Peyer's patch (tissue), 4 donors: ENCODE results near the gene NFYA. TPM values are rescaled to one million over a fixed set of nuclear protein-coding genes. Genes with fewer than 3 reads are reported as not detected.

Experiments
- DNase-seq, 3 donors: peaks; one replicate each; pipeline ENCODE4 v3.0.0-alpha.2; 2017 to 2019
- H3K27ac ChIP-seq, 4 donors: fragments of 200-600 bp; sonication (generic); one replicate each; pipeline ENCODE4 v1.5.1; 2016 to 2019
- H3K27me3 ChIP-seq, 2 donors: fragments of 200-600 bp; sonication (generic); one replicate each; pipeline ENCODE4 v1.5.1; 2019
- H3K36me3 ChIP-seq, 3 donors: fragments of 200-600 bp; sonication (generic); one replicate each; pipeline ENCODE4 v1.5.1; 2016 to 2019
- H3K4me1 ChIP-seq, 4 donors: fragments of 200-600 bp; sonication (generic); one replicate each; pipeline ENCODE4 v1.5.1; 2016 to 2019
- H3K4me3 ChIP-seq, 4 donors: fragments of 200-600 bp; sonication (generic); 1 replicate in 3 of 4; 2 replicates in 1 of 4; pipeline ENCODE4 v1.5.1; 2016 to 2019; ENCODE audit warnings: mild to moderate bottlenecking in 1 of 4
- H3K9me3 ChIP-seq, 4 donors: fragments of 200-600 bp; sonication (generic); one replicate each; pipeline ENCODE4 v1.5.1; 2016 to 2019; ENCODE audit warnings: mild to moderate bottlenecking in 1 of 4
- CTCF ChIP-seq, 6 experiments: fragments of 450-650 bp in 4 of 6; fragments of 200-600 bp in 2 of 6; sonication (generic) in 1 of 6; IDR thresholded peaks; one replicate each; pipeline ENCODE4 v1.5.1; 2017 to 2019; ENCODE audit warnings: antibody characterized with exemption in 6 of 6, mild to moderate bottlenecking in 3 of 6, moderate library complexity in 1 of 6
- POLR2A ChIP-seq, 2 donors: fragments of 450-650 bp; IDR thresholded peaks; one replicate each; pipeline ENCODE4 v1.5.1; 2017; ENCODE audit warnings: antibody characterized with exemption in 2 of 2, mild to moderate bottlenecking in 2 of 2, moderate library complexity in 2 of 2
- total RNA-seq, 4 donors: library from RNA; depleted of rRNA; stranded (reverse); fragments of >200 nt; gene quantifications; one replicate each; pipeline ENCODE4 v1.1.0, GENCODE V29; 2016

Gene NFYA
- total RNA-seq, 4 donors from 2014 or later = 22.9 to 27.5 (median 23.4) TPM

GRCh38 chr6:41040940-41041536 lies 31.7 kb upstream of the NFYA start:
- H3K9me3 ChIP-seq = no peaks in the 10 kb centered on the region
- H3K27ac ChIP-seq = peak overlapping the region in 3 of 4 donors; percentile 69 to 88 (median 79)
- no peak for DNase-seq
- no peaks in the 10 kb centered on the region for H3K27me3 ChIP-seq
- H3K4me1 ChIP-seq = peaks cover 0 to 30% (median 2%) of the 10 kb centered on the region in 4 donors
- peak in 1 of 2 donors; percentile 2 for TF ChIP-seq POLR2A (IDR thresholded peaks at IDR 0.05)
- no peak for TF ChIP-seq CTCF (IDR thresholded peaks at IDR 0.05)
- no peaks in the 10 kb centered on the region for H3K36me3 ChIP-seq
- H3K4me3 ChIP-seq = no peak overlapping the region

GRCh38 chr6:41042226-41043055 lies 30.3 kb upstream of the NFYA start, which contains the start of gene TSPO2:
Gene TSPO2, plus strand, starts transcription at chr6:41042467. Its CDS starts 519 bp downstream, at chr6:41042986.
- Histone ChIP-seq H3K9me3 (no peaks in the 10 kb centered on the region), H3K27me3 (no peaks in the 10 kb centered on the region), H3K4me3 (no peak within 1 kb of the TSS), H3K4me1 (peaks cover 0 to 19% (median 2%) of the 10 kb centered on the region in 4 donors), H3K36me3 (no peaks in the 10 kb centered on the region), H3K27ac (peak within 1 kb of the TSS in 2 of 4 donors; percentile 69 to 88)
- DNase-seq = no peak
- no peak for TF ChIP-seq POLR2A (IDR thresholded peaks at IDR 0.05)
- no peak for TF ChIP-seq CTCF (IDR thresholded peaks at IDR 0.05)

GRCh38 chr6:41043151-41043550 lies 29.6 kb upstream of the NFYA start:
- H3K36me3 ChIP-seq = no peaks in the 10 kb centered on the region
- no peaks in the 10 kb centered on the region for H3K9me3 ChIP-seq
- H3K27ac ChIP-seq = no peak overlapping the region
- DNase-seq = no peak
- no peak overlapping the region for H3K4me3 ChIP-seq
- no peaks in the 10 kb centered on the region for H3K27me3 ChIP-seq
- no peak for TF ChIP-seq CTCF (IDR thresholded peaks at IDR 0.05)
- no peak for TF ChIP-seq POLR2A (IDR thresholded peaks at IDR 0.05)
- peaks cover 0 to 12% (median 2%) of the 10 kb centered on the region in 4 donors for H3K4me1 ChIP-seq

GRCh38 chr6:41045664-41046063 lies 27.1 kb upstream of the NFYA start:
- no peak for TF ChIP-seq CTCF (IDR thresholded peaks at IDR 0.05)
- TF ChIP-seq POLR2A (IDR thresholded peaks at IDR 0.05) = no peak
- Histone ChIP-seq H3K27me3 (no peaks in the 10 kb centered on the region), H3K9me3 (no peaks in the 10 kb centered on the region), H3K4me1 (peaks cover 0 to 4% (median 2%) of the 10 kb centered on the region in 4 donors), H3K27ac (no peak overlapping the region), H3K4me3 (no peak overlapping the region), H3K36me3 (no peaks in the 10 kb centered on the region)
- no peak for DNase-seq

- Histone ChIP-seq H3K27ac (no peak overlapping the region), H3K4me3 (no peak overlapping the region), H3K4me1 (peaks cover 0 to under 1% (median under 1%) of the 10 kb centered on the region in 4 donors), H3K27me3 (no peaks in the 10 kb centered on the region), H3K9me3 (no peaks in the 10 kb centered on the region), H3K36me3 (no peaks in the 10 kb centered on the region)
- no peak for DNase-seq
- TF ChIP-seq CTCF (IDR thresholded peaks at IDR 0.05) (no peak), POLR2A (IDR thresholded peaks at IDR 0.05) (no peak)
Observed at GRCh38 chr6:41046084-41046483, 26.7 kb upstream of the NFYA start.
